ENCODE data around the gene CGAS. TPM values are rescaled to one million over a fixed set of nuclear protein-coding genes. Genes with fewer than 3 reads are reported as not detected.

CGAS gene
- total and polyA plus RNA-seq, 2 of the 4 experiments (the other 2 are of a cell fraction) = 1.5 to 1.6 TPM

GRCh38 chr6:73481969-73482368 is 29.9 kb upstream of the CGAS start:
- no peak overlapping the region for H2BK15ac ChIP-seq (ENCODE audit: low read depth, low read length)
- CTCF ChIA-PET = interaction anchor here (0.8 kb wide), 1 partner anchor 8 kb away, joined by 4 read pairs; no protein-coding TSS in a partner anchor
- WGBS, 2 experiments (ENCODE audit: extremely low coverage in 2 of 2, insufficient read length in 1 of 2) = 91% methylated on average over 7 of the region's 12 CpGs; no CpG with 5 or more reads in 1 of the 2 experiments
- no peak overlapping the region for H4K5ac ChIP-seq (ENCODE audit: low read depth, low read length)
- H3K4ac ChIP-seq (ENCODE audit: low read depth, low read length) = no peak overlapping the region
- no peak overlapping the region for H3K56ac ChIP-seq (ENCODE audit: extremely low read depth, insufficient read depth, low read length)
- no peak overlapping the region for H2AK5ac ChIP-seq (ENCODE audit: low read depth, low read length)
- H3K9me3 ChIP-seq (ENCODE audit: control insufficient read depth, insufficient read depth, low read length) = no peaks in the 10 kb centered on the region
- H3K27me3 ChIP-seq (ENCODE audit: control insufficient read depth, insufficient read depth, low read length) = no peaks in the 10 kb centered on the region
- no peaks in the 10 kb centered on the region for H3K4me1 ChIP-seq (ENCODE audit: control insufficient read depth, insufficient read depth, low read length)
- TF ChIP-seq RFX5 (IDR thresholded peaks at IDR 0.05; ENCODE audit: low read depth, low read length) (no peak), MAZ (IDR thresholded peaks at IDR 0.05; ENCODE audit: borderline replicate concordance, low read depth, low read length) (no peak), FOS (IDR thresholded peaks at IDR 0.05; ENCODE audit: low read depth, low read length) (no peak), ELK1 (IDR thresholded peaks at IDR 0.05; ENCODE audit: borderline replicate concordance, low read depth, low read length) (no peak), RCOR1 (IDR thresholded peaks at IDR 0.05; ENCODE audit: insufficient replicate concordance, low read length) (no peak), RAD21 (IDR thresholded peaks at IDR 0.05; ENCODE audit: low read length) (no peak), MXI1 (IDR thresholded peaks at IDR 0.05; ENCODE audit: borderline replicate concordance, low read depth, low read length) (no peak), POLR2A (IDR thresholded peaks at IDR 0.05; ENCODE audit: low read depth, low read length) (no peak), BHLHE40 (IDR thresholded peaks at IDR 0.05; ENCODE audit: low read depth, low read length) (no peak)
- ATAC-seq (ENCODE audit: low read depth) = no peak
- no peaks in the 10 kb centered on the region for H4K20me1 ChIP-seq (ENCODE audit: insufficient read depth, low read length)
- no peak overlapping the region for H2AK9ac ChIP-seq (replicated peaks; ENCODE audit: low read depth, low read length, poor library complexity)
- H3K9ac ChIP-seq (ENCODE audit: low read depth, low read length) = no peak overlapping the region
- no peak overlapping the region for H4K91ac ChIP-seq (ENCODE audit: insufficient read depth, low read depth, low read length)
- BruUV-seq (replicated peaks) = no TSS peak
- H3K14ac ChIP-seq (replicated peaks; ENCODE audit: low read depth, low read length) = no peak overlapping the region
- POLR2A ChIA-PET (ENCODE audit: unreplicated experiment) = no interaction called here
- DNase-seq = no peak
- no peaks in the 10 kb centered on the region; a peak in 1 of 4 replicates for H3K79me1 ChIP-seq (ENCODE audit: low read depth in 1 of 2, low read length in 2 of 2)
- H3K36me3 ChIP-seq (ENCODE audit: control insufficient read depth, insufficient read depth, low read length) = peaks cover 38% of the 10 kb centered on the region
- no peak overlapping the region for H3K18ac ChIP-seq (ENCODE audit: low read depth, low read length)
- no peak overlapping the region for H2BK120ac ChIP-seq (ENCODE audit: low read depth, low read length)
- H3K27ac ChIP-seq (ENCODE audit: insufficient read depth, low read length) = no peak overlapping the region
- H3K9me1 ChIP-seq (ENCODE audit: insufficient read depth, low read length) = no peaks in the 10 kb centered on the region
- H3K4me3 ChIP-seq (ENCODE audit: insufficient read depth, low read depth, low read length) = no peak overlapping the region
- no peak overlapping the region for H2AFZ ChIP-seq (replicated peaks; ENCODE audit: low read length, poor library complexity)
- in situ Hi-C loops (cut with MboI; ENCODE audit: low sequenced_read_pairs) (no loop called here), dilution Hi-C loops (cut with HindIII; ENCODE audit: low sequenced_read_pairs, unreplicated experiment) (no loop called here), intact Hi-C loops (cut with micrococcal nuclease) (no loop called here)
- no peak overlapping the region for H2BK20ac ChIP-seq (ENCODE audit: low read depth, low read length)
- H4K8ac ChIP-seq (ENCODE audit: low read depth in 2 of 2, low read length in 2 of 2) = no peak overlapping the region
- no peak overlapping the region for H2BK5ac ChIP-seq (ENCODE audit: low read depth, low read length, poor library complexity, severe bottlenecking)
- H3K23ac ChIP-seq (ENCODE audit: low read depth, low read length) = no peak overlapping the region
- H3K4me2 ChIP-seq (ENCODE audit: low read depth, low read length) = no peak overlapping the region

Data from IMR-90 (cell line).